Ascending aorta (tissue), 2 donors: ENCODE data around the gene EEF1A2. TPM values are rescaled to one million over a fixed set of nuclear protein-coding genes. Genes with fewer than 3 reads are reported as not detected.

ENCODE experiments used
- DNase-seq, 2 donors: peaks; one replicate each; pipeline ENCODE4 v3.0.0-alpha.2; 2019; ENCODE audit warnings: low spot score in 2 of 2
- H3K27ac ChIP-seq, 2 donors: fragments of 200-600 bp; sonication (generic); one replicate each; pipeline ENCODE4 v1.5.1; 2016 to 2017; ENCODE audit warnings: mild to moderate bottlenecking in 1 of 2
- H3K27me3 ChIP-seq: fragments of 200-600 bp; sonication (generic); one replicate; pipeline ENCODE4 v1.5.1; 2017
- H3K36me3 ChIP-seq, 2 donors: fragments of 200-600 bp; sonication (generic); one replicate each; pipeline ENCODE4 v1.5.1; 2016
- H3K4me1 ChIP-seq, 2 donors: fragments of 200-600 bp; sonication (generic); one replicate each; pipeline ENCODE4 v1.5.1; 2016 to 2017; ENCODE audit warnings: mild to moderate bottlenecking in 1 of 2
- H3K4me3 ChIP-seq, 2 donors: fragments of 200-600 bp; sonication (generic); one replicate each; pipeline ENCODE4 v1.5.1; 2016 to 2017; ENCODE audit warnings: mild to moderate bottlenecking in 1 of 2
- H3K9me3 ChIP-seq, 2 donors: fragments of 200-600 bp; sonication (generic); one replicate each; pipeline ENCODE4 v1.5.1; 2016
- CTCF ChIP-seq, 3 experiments: fragments of 200-600 bp in 2 of 3; fragments of 450-650 bp in 1 of 3; sonication (generic) in 2 of 3; IDR thresholded peaks; one replicate each; pipeline ENCODE4 v1.5.1; 2016 to 2019; ENCODE audit warnings: antibody characterized with exemption in 3 of 3, mild to moderate bottlenecking in 1 of 3, moderate library complexity in 1 of 3
- intact Hi-C: fragments of 100-400 bp; cut with DNase I; formaldehyde crosslinking; loops from one replicate; pipeline ENCODE4 v1.15.1; 2023
- total RNA-seq: library from RNA; depleted of rRNA; stranded (reverse); fragments of >200 nt; gene quantifications from one replicate; pipeline ENCODE4 v1.1.0, GENCODE V29; 2016

Gene EEF1A2
- total RNA-seq, 1 donor from 2014 or later = 1.1 TPM

GRCh38 chr20:63545814-63546213 lies 46.9 kb upstream of the EEF1A2 start:
- no peak overlapping the region for H3K4me3 ChIP-seq
- no peaks in the 10 kb centered on the region for H3K27me3 ChIP-seq
- no peaks in the 10 kb centered on the region for H3K4me1 ChIP-seq
- no peak for DNase-seq
- no peak overlapping the region for H3K27ac ChIP-seq
- TF ChIP-seq CTCF (IDR thresholded peaks at IDR 0.05) = no peak
- H3K9me3 ChIP-seq = no peaks in the 10 kb centered on the region
- H3K36me3 ChIP-seq = no peaks in the 10 kb centered on the region
- intact Hi-C loops = no loop called here

- no peak for TF ChIP-seq CTCF (IDR thresholded peaks at IDR 0.05)
- intact Hi-C loops = no loop called here
These were observed 46.2 kb upstream of the EEF1A2 start for GRCh38 chr20:63544958-63545516.

GRCh38 chr20:63544241-63544957 lies 45.5 kb upstream of the EEF1A2 start:
- H3K4me3 ChIP-seq = no peak overlapping the region
- no peak for DNase-seq
- no peaks in the 10 kb centered on the region for H3K27me3 ChIP-seq
- no peaks in the 10 kb centered on the region for H3K36me3 ChIP-seq
- H3K9me3 ChIP-seq = no peaks in the 10 kb centered on the region
- TF ChIP-seq CTCF (IDR thresholded peaks at IDR 0.05) = no peak
- H3K4me1 ChIP-seq = no peaks in the 10 kb centered on the region
- intact Hi-C loops = no loop called here
- no peak overlapping the region for H3K27ac ChIP-seq

More at GRCh38 chr20:63544958-63545516, 46.2 kb upstream of the EEF1A2 start:
- Histone ChIP-seq H3K27ac (no peak overlapping the region), H3K36me3 (no peaks in the 10 kb centered on the region), H3K27me3 (no peaks in the 10 kb centered on the region), H3K4me1 (no peaks in the 10 kb centered on the region), H3K9me3 (no peaks in the 10 kb centered on the region), H3K4me3 (no peak overlapping the region)
- no peak for DNase-seq

GRCh38 chr20:63543733-63544132 lies 44.9 kb upstream of the EEF1A2 start:
- H3K27me3 ChIP-seq = no peaks in the 10 kb centered on the region

GRCh38 chr20:63543131-63543530 lies 44.2 kb upstream of the EEF1A2 start:
- H3K4me3 ChIP-seq = no peak overlapping the region
- DNase-seq = no peak
- TF ChIP-seq CTCF (IDR thresholded peaks at IDR 0.05) = no peak
- no peaks in the 10 kb centered on the region for H3K27me3 ChIP-seq
- no peaks in the 10 kb centered on the region for H3K36me3 ChIP-seq
- H3K4me1 ChIP-seq = no peaks in the 10 kb centered on the region
- no peak overlapping the region for H3K27ac ChIP-seq
- intact Hi-C loops = no loop called here
- no peaks in the 10 kb centered on the region for H3K9me3 ChIP-seq

More at GRCh38 chr20:63543733-63544132, 44.9 kb upstream of the EEF1A2 start:
- Histone ChIP-seq H3K4me1 (no peaks in the 10 kb centered on the region), H3K9me3 (no peaks in the 10 kb centered on the region), H3K36me3 (no peaks in the 10 kb centered on the region), H3K4me3 (no peak overlapping the region), H3K27ac (no peak overlapping the region)
- no peak for DNase-seq
- intact Hi-C loops = no loop called here
- TF ChIP-seq CTCF (IDR thresholded peaks at IDR 0.05) = no peak
